ENCODE data around the gene DNAJC21.

DNAJC21 gene

GRCh38 chr5:34929134-34929719 lies at the start of gene DNAJC21:
TSS of gene DNAJC21 (plus strand) at chr5:34929559. CDS start at chr5:34929820, 261 bp downstream.
- peak; percentile 92 for FAIRE-seq
- peak; percentile 95 for DNase-seq (ENCODE audit: insufficient read length, low spot score)

- no peak for FAIRE-seq
Observed at GRCh38 chr5:34881246-34881645, 48.1 kb upstream of the DNAJC21 start.

GRCh38 chr5:34886392-34887119 lies 42.8 kb upstream of the DNAJC21 start:
- DNase-seq (ENCODE audit: insufficient read length, low spot score), result no peak
- FAIRE-seq, result no peak

More at GRCh38 chr5:34881246-34881645, 48.1 kb upstream of the DNAJC21 start:
- DNase-seq (ENCODE audit: insufficient read length, low spot score), result no peak

GRCh38 chr5:34889394-34889793 lies 40.0 kb upstream of the DNAJC21 start:
- no peak for FAIRE-seq
- DNase-seq (ENCODE audit: insufficient read length, low spot score), result no peak

- no peak for DNase-seq (ENCODE audit: insufficient read length, low spot score)
- FAIRE-seq, result no peak
Observed at GRCh38 chr5:34891981-34892380, 37.4 kb upstream of the DNAJC21 start.

- no peak for FAIRE-seq
- DNase-seq (ENCODE audit: insufficient read length, low spot score), result no peak
Observed at GRCh38 chr5:34892414-34892813, 36.9 kb upstream of the DNAJC21 start.

- no peak for FAIRE-seq
- no peak for DNase-seq (ENCODE audit: insufficient read length, low spot score)
Observed at GRCh38 chr5:34894716-34895115, 34.6 kb upstream of the DNAJC21 start.

GRCh38 chr5:34895641-34896419 lies 33.5 kb upstream of the DNAJC21 start:
- FAIRE-seq (no peak), DNase-seq (ENCODE audit: insufficient read length, low spot score) (no peak)

GRCh38 chr5:34897646-34898045 lies 31.7 kb upstream of the DNAJC21 start:
- no peak for FAIRE-seq

GRCh38 chr5:34898258-34898895 lies 31.0 kb upstream of the DNAJC21 start:
- DNase-seq (ENCODE audit: insufficient read length, low spot score) (peak; percentile 26), FAIRE-seq (peak; percentile 94)

More at GRCh38 chr5:34897646-34898045, 31.7 kb upstream of the DNAJC21 start:
- no peak for DNase-seq (ENCODE audit: insufficient read length, low spot score)

- no peak for DNase-seq (ENCODE audit: insufficient read length, low spot score)
Observed at GRCh38 chr5:34899066-34899465, 30.3 kb upstream of the DNAJC21 start.

GRCh38 chr5:34900652-34901051 lies 28.7 kb upstream of the DNAJC21 start:
- FAIRE-seq (no peak), DNase-seq (ENCODE audit: insufficient read length, low spot score) (no peak)

More at GRCh38 chr5:34899066-34899465, 30.3 kb upstream of the DNAJC21 start:
- FAIRE-seq, result no peak

GRCh38 chr5:34903260-34903659 lies 26.1 kb upstream of the DNAJC21 start:
- FAIRE-seq, result no peak
- DNase-seq (ENCODE audit: insufficient read length, low spot score), result no peak

- DNase-seq (ENCODE audit: insufficient read length, low spot score) (no peak), FAIRE-seq (no peak)
Observed at GRCh38 chr5:34905564-34905963, 23.8 kb upstream of the DNAJC21 start.

GRCh38 chr5:34913072-34913471 lies 16.3 kb upstream of the DNAJC21 start:
- no peak for FAIRE-seq
- no peak for DNase-seq (ENCODE audit: insufficient read length, low spot score)

GRCh38 chr5:34914671-34915138 lies 14.7 kb upstream of the DNAJC21 start:
- FAIRE-seq, result peak; percentile 53
- DNase-seq (ENCODE audit: insufficient read length, low spot score), result no peak

GRCh38 chr5:34915139-34915855 lies 14.1 kb upstream of the DNAJC21 start, which contains the start of the genes BRIX1 and RAD1:
TSS of gene BRIX1 (plus strand) at chr5:34915711. CDS start at chr5:34915739, 28 bp downstream.
TSS of gene RAD1 (minus strand) at chr5:34915504. CDS start at chr5:34914892, 612 bp downstream.
- FAIRE-seq (peak; percentile 94), DNase-seq (ENCODE audit: insufficient read length, low spot score) (peak; percentile 72)

- DNase-seq (ENCODE audit: insufficient read length, low spot score), result no peak
- FAIRE-seq, result no peak
Observed at GRCh38 chr5:34915856-34916192, 13.5 kb upstream of the DNAJC21 start.

- DNase-seq (ENCODE audit: insufficient read length, low spot score) (no peak), FAIRE-seq (no peak)
Observed at GRCh38 chr5:34916518-34916917, 12.8 kb upstream of the DNAJC21 start.

- DNase-seq (ENCODE audit: insufficient read length, low spot score) (no peak), FAIRE-seq (no peak)
Observed at GRCh38 chr5:34918025-34918424, 11.3 kb upstream of the DNAJC21 start.
